T-helper 1 cell treated with Interleukin-12 subunit alpha and Interleukin-12 subunit beta and Interleukin-4 antibody, amounts not matched to agents 30 ng/mL and 1 ng/mL, for 36 hours (primary cell): Measurements from ENCODE around the gene CDC42BPB. TPM values are rescaled to one million over a fixed set of nuclear protein-coding genes. Genes with fewer than 3 reads are reported as not detected.
"Not testable (repeated sequence)": the region's sequence is repeated elsewhere in the genome, so short reads cannot be mapped to it uniquely, and the experiment has no call there.

Source experiments
- intact Hi-C: fragments of 100-400 bp; cut with micrococcal nuclease; formaldehyde crosslinking; loops from one replicate; pipeline ENCODE4 v1.15.1; 2024
- total RNA-seq: library from RNA; stranded (reverse); gene quantifications from 2 replicates; pipeline ENCODE4 v1.2.3, GENCODE V29; 2022

The CDC42BPB gene
- total RNA-seq, 1 donor from 2014 or later = 1.2 TPM

GRCh38 chr14:103055695-103056094 is 1.7 kb downstream of the CDC42BPB start:
- intact Hi-C loops = loop anchor here (5.0 kb wide), 1 partner anchor 278 kb away; the partner anchor contains the start of gene TRAF3

GRCh38 chr14:103052407-103052806 is 4.9 kb downstream of the CDC42BPB start:
- intact Hi-C loops = no loop called here

- intact Hi-C loops = no loop called here
Measured at GRCh38 chr14:103050935-103051334, 6.4 kb downstream of the CDC42BPB start.

- intact Hi-C loops = not testable (repeated sequence)
Measured at GRCh38 chr14:103047453-103047852, 9.9 kb downstream of the CDC42BPB start.

- intact Hi-C loops = no loop called here
Measured at GRCh38 chr14:103045371-103045869, 11.9 kb downstream of the CDC42BPB start.

- intact Hi-C loops = no loop called here
Measured at GRCh38 chr14:103043257-103044015, 13.9 kb downstream of the CDC42BPB start.

- intact Hi-C loops = no loop called here
Measured at GRCh38 chr14:103041464-103041863, 15.9 kb downstream of the CDC42BPB start.

GRCh38 chr14:103033681-103034096 is 23.7 kb downstream of the CDC42BPB start:
- intact Hi-C loops = no loop called here

GRCh38 chr14:103031956-103032355 is 25.4 kb downstream of the CDC42BPB start:
- intact Hi-C loops = no loop called here

GRCh38 chr14:103031566-103031911 is 25.8 kb downstream of the CDC42BPB start:
- intact Hi-C loops = no loop called here

- intact Hi-C loops = no loop called here
Measured at GRCh38 chr14:103030741-103031565, 26.4 kb downstream of the CDC42BPB start.

GRCh38 chr14:103029936-103030335 is 27.4 kb downstream of the CDC42BPB start:
- intact Hi-C loops = no loop called here

- intact Hi-C loops = no loop called here
Measured at GRCh38 chr14:103028772-103029171, 28.6 kb downstream of the CDC42BPB start.

- intact Hi-C loops = no loop called here
Measured at GRCh38 chr14:103028161-103028767, 29.1 kb downstream of the CDC42BPB start.

- intact Hi-C loops = no loop called here
Measured at GRCh38 chr14:103027451-103027850, 29.9 kb downstream of the CDC42BPB start.

GRCh38 chr14:103026988-103027387 is 30.4 kb downstream of the CDC42BPB start:
- intact Hi-C loops = no loop called here

GRCh38 chr14:103026196-103026595 is 31.2 kb downstream of the CDC42BPB start:
- intact Hi-C loops = not testable (repeated sequence)

- intact Hi-C loops = no loop called here
Measured at GRCh38 chr14:103023881-103024473, 33.4 kb downstream of the CDC42BPB start.

GRCh38 chr14:103022685-103023044 is 34.7 kb downstream of the CDC42BPB start:
- intact Hi-C loops = no loop called here

- intact Hi-C loops = no loop called here
Measured at GRCh38 chr14:103022002-103022684, 35.2 kb downstream of the CDC42BPB start.

- intact Hi-C loops = no loop called here
Measured at GRCh38 chr14:103021684-103022001, 35.7 kb downstream of the CDC42BPB start.
